Hindlimb muscle (tissue), 1 donor: ENCODE data around the gene GCKR. TPM values are rescaled to one million over a fixed set of nuclear protein-coding genes. Genes with fewer than 3 reads are reported as not detected.

ENCODE experiments used
- DNase-seq: peaks from one replicate; pipeline ENCODE4 v3.0.0-alpha.2; 2013
- polyA plus RNA-seq: library from polyadenylated mRNA; unstranded; fragments of 120-200 nt; gene quantifications from one replicate; pipeline ENCODE4 v1.2.1, GENCODE V29; 2013; ENCODE audit not compliant: insufficient read length

GCKR gene
- 0.22 TPM for polyA plus RNA-seq

DNA sequence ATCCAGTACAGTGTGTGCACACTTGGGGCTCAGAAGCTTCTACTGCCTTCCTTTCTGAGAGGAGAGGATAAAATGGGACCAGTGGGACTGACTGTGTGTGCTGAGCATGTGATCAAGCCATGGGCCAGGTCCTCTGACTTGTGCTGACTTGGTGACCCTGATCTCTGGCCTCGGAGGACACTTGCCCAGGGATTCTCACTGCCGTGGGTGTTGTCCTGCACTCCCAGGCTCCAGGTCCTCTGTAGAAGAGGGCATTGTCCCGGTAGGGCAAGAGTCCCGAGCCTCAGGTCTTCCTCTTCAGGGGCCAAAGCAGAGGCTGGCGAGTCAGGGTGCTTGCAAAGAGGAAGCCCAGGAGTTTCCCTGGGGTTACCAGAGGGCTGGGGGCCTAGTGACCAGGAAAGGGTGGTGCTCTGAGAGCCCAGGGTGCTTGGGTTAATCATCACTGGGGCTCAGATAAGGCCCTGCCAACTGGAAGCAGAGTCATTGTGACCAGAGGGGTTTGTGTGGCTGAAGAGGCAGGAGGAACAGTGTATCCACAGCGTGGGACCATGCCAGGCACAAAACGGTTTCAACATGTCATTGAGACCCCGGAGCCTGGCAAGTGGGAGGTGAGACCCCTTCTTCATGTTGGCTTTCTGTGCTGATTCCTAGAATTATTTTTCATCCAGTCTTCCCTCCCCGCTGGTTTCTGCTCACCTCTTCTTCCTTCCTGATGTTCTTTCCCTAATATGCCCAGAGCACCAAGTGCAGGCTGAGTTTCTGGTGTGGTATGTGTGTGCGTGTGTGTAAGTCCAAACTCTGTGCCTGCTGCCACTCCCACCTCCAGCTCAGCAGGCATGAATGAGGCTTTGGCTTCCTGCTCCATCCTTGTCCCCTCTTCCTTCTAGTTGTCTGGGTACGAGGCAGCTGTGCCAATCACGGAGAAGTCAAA is at the start of gene GCKR:
Gene GCKR (plus strand): TSS at position 483 of the 931 bp plus-strand sequence. CDS start 66 bp downstream, at position 549.
- DNase-seq, result no peak

DNA sequence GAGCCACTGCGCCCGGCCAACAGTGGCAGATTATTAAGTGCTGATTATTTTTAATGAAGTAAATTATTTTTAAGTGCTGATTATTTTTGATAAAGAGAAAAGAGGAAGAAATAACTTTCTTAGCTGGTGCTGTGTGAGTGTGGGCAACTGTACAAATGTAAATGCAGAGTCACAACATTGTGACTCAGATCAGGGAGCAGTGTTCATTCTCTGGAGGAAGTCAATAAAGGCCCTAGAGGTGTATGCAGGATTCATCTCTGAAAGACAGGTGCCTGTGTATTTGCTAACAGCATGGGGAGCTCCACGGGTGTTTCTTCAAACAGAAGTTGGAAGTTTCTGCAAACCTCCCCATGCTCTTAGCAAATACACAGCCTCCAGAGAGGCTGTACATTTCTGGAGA is 48.3 kb upstream of the GCKR start:
- DNase-seq, result no peak

DNA sequence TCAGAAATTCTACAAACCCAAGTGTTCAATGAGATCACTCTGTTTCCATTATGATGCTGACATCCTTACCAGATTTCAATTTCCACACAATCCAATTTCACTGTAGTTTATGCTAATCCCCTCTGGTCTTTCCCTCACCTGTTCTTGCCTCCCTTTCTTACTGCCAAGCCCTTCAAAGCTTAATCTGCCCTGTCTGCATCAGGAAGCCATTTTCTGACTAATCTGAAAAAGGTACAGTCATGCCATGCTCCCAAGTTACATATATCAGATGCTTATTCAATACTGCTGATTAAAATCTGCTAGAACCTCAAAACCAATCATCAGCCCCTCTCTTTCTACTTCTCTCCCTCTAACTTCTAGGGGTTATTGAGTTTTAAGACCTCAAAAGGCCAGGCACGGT is 45.5 kb upstream of the GCKR start:
- DNase-seq, result no peak

GRCh38 chr2:27453968-27454367 is 42.7 kb upstream of the GCKR start:
- DNase-seq, result no peak

GRCh38 chr2:27461118-27461517 is 35.5 kb upstream of the GCKR start:
- no peak for DNase-seq

DNA sequence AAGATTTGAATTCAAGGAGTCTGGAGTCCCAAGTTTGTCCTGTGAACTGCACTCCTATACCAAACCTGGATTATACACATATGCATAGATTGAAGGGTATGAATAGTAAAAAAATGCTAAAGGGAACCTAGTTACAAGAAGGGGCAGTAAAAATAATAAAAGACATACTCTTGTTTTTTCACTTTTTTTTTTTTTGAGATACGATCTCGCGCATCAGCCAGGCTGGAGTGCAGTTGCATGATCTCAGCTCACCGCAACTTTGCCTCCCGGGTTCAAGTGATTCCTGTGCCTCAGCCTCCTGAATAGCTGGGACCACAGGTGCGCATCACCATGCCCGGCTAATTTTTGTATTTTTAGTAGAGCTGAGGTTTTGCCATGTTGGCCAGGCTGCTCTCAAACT is 32.2 kb upstream of the GCKR start:
- DNase-seq, result no peak

DNA sequence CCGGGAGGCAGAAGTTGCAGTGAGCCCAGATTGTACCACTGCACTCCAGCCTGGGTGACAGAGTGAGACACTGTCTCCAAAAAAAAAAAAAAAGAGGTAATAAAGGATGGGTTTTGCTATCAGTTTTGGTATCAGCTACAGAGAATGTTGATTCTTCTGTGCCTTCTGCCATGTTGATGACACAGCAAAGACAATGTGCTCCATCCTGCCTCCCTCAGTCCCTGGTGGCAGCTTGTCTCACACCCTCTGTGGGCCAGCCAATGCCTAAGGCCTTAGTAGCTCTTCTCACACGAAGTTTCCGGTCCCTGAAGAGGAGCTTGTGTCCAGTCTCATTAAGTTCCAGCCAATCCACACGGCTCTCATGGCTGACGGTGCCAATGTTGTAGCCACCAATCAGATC is 24.7 kb upstream of the GCKR start:
- no peak for DNase-seq

DNA sequence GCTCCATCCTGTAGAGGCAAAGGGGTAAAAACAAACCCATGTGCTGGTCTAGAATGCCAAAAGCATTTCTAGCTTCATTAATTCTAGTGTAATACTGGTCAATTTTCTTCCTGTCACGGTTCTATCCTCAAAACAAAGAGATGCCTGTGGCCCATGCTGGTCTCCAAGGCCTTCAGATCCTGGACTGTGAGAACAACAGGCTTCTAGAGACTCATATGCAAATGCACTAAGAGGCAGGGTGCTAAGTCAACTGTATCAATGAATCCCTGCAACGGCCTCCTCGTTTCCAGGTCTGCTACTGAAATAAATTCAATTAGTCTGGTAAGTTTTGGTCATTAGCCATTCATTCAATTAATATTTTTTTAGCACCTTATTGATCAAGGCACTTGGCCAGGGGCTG is 11.1 kb upstream of the GCKR start:
- no peak for DNase-seq

GRCh38 chr2:27489118-27489497 is 7.5 kb upstream of the GCKR start:
- peak; percentile 5 for DNase-seq

GRCh38 chr2:27489498-27490397 is 6.9 kb upstream of the GCKR start, which contains the start of gene IFT172:
TSS of gene IFT172 (minus strand) at chr2:27489743. CDS start at chr2:27489653, 90 bp downstream.
- DNase-seq, result peak; percentile 97

GRCh38 chr2:27492557-27492956 is 4.1 kb upstream of the GCKR start:
- DNase-seq, result no peak

GRCh38 chr2:27493948-27494283 is 2.7 kb upstream of the GCKR start:
- no peak for DNase-seq

- peak; percentile 13 for DNase-seq
These were observed 2.2 kb upstream of the GCKR start for GRCh38 chr2:27494284-27494943.

DNA sequence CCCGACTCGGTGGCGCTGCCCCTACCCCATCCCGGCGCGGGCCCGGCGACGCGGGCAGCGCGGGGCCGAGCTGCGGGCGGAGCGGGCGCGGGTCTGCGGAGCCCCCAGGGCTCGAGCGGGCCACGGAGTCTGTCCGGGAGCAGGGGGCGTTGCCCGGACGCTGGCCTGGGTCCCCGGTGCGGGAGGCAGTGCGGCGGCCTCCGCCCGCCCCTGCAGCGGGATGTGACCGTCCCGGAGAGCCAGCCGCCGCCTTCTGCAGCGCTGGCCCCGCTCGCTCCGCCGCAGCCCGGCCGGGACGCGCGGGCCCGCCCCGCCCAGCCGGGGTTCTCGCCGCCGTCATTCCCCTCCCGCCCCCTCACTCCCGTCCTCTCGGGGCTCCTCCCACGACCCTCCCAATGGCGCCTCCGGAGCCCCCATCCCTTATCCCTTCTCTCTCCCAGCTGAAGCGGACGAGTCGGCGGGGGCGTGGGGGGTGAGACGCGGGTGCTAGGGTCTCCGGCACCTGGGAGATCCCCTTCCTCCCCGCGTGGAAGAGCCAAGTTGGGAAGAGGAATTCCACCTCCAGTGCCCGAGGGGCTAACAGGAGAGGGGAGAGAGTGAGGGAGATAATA is 1.6 kb upstream of the GCKR start, which contains the start of gene FNDC4:
Gene FNDC4 (minus strand): TSS at position 257 of the 611 bp plus-strand sequence. CDS start 521 bp downstream, outside the sequence.
- DNase-seq, result peak; percentile 40

GRCh38 chr2:27495840-27496356 is 741 bp upstream of the GCKR start:
- no peak for DNase-seq

- no peak for DNase-seq
These were observed 619 bp downstream of the GCKR start for GRCh38 chr2:27497288-27497627.

DNA sequence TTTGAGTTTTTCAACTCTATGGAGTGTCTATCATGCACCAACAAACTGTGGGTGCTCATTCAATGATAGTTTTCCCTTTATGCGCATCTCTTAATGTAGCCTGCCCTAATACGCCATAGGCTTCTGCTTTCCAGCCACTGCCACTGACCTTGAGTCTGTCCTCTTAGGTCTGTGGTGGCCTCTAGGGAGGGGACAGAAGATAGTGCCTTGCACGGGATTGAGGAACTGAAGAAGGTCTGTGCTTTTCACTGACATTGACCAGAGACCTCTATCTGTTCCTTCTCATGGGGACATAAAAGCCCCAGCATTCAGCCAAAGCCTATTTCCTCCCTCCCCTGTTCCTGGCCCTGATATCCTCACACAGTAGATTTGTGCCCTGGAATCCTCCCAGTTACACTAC is 2.3 kb downstream of the GCKR start:
- DNase-seq, result no peak

GRCh38 chr2:27501042-27501441 is 4.4 kb downstream of the GCKR start:
- DNase-seq, result no peak

DNA sequence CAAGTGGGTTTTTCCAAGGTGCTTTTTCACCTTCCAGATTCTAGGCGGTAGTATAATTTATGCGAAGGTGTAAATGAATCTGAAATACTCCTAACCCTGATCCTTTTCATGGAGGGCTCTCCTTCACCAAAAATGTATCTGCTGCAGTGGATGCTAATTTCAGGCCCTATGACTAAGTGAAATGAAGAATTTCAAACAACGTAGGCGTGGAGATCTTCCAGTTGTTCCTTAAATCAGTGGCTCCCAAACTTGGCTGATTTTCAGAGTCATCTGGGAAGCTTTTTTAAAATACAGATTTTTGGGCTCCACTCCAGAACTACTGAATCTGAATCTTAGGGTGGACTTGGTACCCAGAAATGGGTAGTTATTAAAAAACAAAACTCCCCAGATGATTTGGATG is 5.5 kb downstream of the GCKR start:
- no peak for DNase-seq

- no peak for DNase-seq
These were observed 9.9 kb downstream of the GCKR start for GRCh38 chr2:27506587-27506986.

DNA sequence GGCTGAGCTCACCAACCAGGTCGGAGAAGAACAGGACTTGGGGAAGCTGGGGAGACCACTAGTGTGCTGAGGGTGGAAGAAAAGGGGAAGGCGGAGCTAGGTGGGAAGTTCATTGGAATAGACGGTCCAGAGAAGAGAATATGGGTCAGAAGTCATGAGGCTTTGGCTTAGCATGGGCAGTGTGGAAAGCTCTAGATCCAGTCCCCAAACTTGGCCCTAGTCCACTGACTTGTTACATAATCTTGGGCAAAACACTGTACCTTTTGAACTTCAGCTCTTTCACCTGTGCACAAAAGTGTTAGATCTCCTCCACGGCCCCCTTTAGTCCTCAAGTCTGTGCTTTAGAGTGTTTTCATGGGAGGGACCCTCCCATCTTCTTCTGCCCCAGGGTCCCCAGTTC is 10.7 kb downstream of the GCKR start:
- no peak for DNase-seq

DNA sequence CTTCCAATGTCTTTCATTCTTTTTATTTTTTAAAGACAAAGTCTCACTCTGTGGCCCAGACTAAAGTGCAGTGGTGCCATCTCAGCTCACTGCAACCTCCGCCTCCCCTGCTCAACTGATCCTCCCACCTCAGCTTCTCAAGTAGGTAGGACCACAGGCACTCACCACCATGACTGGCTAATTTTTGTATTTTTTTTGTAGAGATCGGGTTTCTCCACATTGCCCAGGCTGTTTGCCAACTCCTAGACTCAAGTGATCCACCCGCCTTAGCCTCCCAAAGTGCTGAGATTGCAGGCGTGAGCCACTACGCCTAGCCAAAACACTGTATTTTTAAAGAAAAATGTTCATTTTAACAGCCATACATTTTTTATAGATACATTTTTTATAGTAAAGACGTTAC is 12.7 kb downstream of the GCKR start:
- DNase-seq, result no peak
